Germinal center (tissue), 1 donor: ENCODE measurements around the gene FBXL4.

Experiments used
- DNase-seq: peaks from one replicate; pipeline ENCODE4 v3.0.0; 2012; ENCODE audit warnings: mixed read lengths, low spot score

FBXL4 gene

GRCh38 chr6:98947411-98948292, at the start of gene FBXL4:
TSS of gene FBXL4 (minus strand) at chr6:98947946. CDS start at chr6:98926988, 20,958 bp downstream.
- peak; percentile 88 for DNase-seq

GRCh38 chr6:98995116-98995515, 47.4 kb upstream of the FBXL4 start:
- no peak for DNase-seq

- DNase-seq, result no peak
These were observed 44.8 kb upstream of the FBXL4 start for GRCh38 chr6:98992535-98992934.

DNA sequence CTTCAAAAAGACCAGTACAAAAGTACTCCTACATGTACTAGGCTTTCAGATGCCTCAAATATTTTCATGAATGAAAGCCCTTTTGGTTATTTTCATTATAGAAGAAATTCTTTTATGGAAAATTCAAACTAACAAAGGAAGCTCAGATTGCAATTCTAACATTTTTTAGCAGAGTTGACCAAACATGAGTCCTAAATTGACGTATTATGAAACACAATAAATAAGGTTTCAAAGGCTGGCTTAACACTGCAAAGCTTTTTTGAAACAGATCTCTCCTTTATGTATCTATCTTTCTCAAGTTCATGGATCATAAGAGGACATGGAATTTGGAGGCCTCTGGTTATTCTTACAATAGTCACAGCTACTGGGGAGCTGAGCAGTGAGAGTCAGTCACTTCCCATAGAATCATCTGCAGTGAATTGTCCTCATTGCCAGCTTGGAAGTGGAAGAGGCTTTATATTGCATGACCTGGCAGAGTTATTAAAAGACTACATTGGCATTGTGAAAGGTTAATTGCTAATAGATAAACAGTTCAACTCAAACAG, 38.4 kb upstream of the FBXL4 start:
- no peak for DNase-seq

GRCh38 chr6:98985391-98985790, 37.6 kb upstream of the FBXL4 start:
- no peak for DNase-seq

GRCh38 chr6:98984121-98984520, 36.4 kb upstream of the FBXL4 start:
- DNase-seq, result no peak

GRCh38 chr6:98981473-98981872, 33.7 kb upstream of the FBXL4 start:
- no peak for DNase-seq

DNA sequence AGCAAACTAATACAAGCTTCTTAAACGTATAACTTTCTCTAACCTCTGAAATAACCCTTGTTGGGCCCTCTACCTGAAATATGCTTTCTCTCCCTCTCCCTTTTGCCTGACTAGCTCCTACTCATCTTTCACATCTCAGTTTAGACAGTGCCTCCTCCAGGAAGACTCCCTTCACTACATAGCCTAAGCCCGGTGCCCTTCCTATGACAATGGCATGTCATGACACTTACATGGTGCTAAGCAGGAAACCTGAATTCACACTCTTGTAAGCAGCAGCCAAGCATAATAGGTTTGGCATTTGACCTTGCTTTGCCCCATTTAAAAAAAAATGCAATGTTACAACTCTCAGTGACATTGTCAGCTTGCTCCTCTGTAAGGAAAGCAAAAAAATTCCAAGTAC, 33.1 kb upstream of the FBXL4 start:
- no peak for DNase-seq

GRCh38 chr6:98977671-98978292, 30.0 kb upstream of the FBXL4 start:
- DNase-seq, result no peak

DNA sequence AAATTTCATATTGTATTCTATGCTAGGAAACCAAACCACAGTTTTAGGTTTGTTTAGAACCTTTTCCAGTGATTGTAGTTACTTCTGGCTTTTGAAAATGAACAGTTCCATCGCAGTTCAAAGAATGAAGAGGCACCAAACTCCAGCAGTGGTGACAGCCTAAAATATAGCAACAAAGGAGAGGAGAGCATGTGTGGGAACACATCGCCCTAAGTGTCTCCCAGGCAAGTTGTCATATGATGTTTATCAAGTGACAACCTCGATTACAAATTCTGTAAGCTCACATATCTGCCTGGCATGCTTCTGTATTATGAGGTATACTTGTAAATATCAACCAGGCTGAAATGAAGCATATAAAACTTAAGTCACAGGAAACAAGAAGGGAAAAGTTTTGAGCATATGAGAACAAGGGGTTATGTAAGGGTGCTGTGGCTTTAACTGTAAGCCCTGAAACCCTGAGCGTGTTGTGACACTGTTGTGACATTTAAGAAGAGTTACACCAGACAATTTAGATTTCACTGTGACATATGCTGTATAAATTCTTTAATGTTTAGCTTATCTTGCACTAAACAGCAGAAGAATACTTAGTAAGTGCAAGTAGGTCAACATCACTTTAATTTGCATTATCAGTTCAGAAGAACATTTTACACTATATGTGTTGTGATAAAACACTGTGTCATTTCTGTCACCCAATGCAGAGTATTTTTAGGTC, 29.1 kb upstream of the FBXL4 start:
- DNase-seq, result no peak

DNA sequence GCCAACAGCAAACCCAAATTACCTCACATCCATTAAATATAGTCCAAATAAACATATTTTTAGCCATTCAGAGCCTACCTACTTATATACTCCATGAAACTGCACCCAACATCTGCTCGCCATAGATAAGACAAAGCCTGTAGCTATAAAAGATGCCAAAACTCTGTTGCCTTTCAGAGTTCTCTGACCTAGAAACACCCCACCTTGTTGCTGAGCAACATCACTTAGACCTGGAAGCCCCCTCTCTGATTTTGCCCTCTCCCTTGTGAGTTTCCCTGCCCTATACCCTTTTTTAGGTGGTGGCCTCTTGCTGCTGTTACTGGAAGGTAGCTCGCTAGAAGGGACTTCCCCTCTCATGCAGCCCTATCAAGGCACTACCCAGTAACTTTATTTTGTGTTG, 27.7 kb upstream of the FBXL4 start:
- no peak for DNase-seq

- no peak for DNase-seq
These were observed 26.6 kb upstream of the FBXL4 start for GRCh38 chr6:98974309-98974708.

DNA sequence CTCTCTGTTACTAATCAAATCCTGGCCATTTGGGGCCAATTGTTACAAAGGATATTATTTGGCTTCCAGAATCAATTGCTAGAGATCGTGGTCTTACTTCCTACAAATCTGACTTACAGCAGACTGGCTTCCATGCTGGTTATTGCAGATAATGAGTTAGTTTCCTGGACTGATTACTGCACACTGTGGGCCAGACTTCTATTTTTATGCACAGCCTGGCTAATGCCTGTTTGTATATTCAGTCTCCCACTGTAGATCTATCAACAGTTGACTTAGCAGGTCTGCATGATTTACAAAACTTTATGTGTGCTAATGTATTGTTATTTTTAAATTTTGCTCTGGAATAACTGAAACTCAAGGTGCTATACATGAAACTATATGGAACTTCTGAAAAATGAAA, 25.8 kb upstream of the FBXL4 start:
- no peak for DNase-seq

- no peak for DNase-seq
These were observed 23.6 kb upstream of the FBXL4 start for GRCh38 chr6:98971303-98971702.

- DNase-seq, result no peak
These were observed 22.7 kb upstream of the FBXL4 start for GRCh38 chr6:98970469-98970868.

DNA sequence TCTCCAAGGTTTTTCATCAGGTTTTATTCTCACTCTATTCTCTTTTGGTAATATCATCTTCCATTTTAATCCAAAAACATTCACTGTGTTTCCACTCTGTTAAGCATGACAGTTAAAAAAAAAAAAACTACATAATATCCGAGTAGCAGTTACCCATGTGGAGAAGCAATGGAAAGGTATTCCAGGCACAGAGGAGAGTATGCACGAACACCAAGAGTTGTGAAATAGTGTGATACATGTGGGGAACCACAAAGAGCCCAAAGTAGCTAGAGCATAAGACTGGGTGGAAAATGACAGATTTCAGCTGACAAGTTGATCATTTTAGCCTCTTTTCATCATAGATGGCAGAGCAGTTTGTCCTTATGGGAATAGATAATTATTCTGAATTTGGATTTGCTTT, 19.9 kb upstream of the FBXL4 start:
- DNase-seq, result no peak

- no peak for DNase-seq
These were observed 11.9 kb upstream of the FBXL4 start for GRCh38 chr6:98959631-98960030.

DNA sequence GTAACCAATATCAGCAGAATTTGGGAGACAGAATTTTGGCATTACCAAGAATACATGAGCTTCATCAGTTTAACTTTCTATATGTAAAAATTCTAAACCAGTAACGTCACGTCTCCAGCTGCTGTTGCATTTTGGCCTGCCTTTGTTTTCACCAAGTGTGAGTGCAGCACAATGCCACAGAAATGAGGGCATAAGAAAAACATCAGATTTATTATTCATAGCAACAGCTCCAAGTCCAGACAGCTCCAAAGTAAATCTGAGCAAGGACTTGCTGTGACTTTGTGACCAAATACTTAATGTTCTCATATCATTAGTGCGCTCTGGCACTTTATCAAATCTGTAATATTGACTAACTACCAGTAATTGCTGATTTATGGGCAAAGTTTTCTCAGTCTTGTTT, 11.0 kb upstream of the FBXL4 start:
- no peak for DNase-seq

- no peak for DNase-seq
These were observed 9.7 kb upstream of the FBXL4 start for GRCh38 chr6:98957450-98957849.

DNA sequence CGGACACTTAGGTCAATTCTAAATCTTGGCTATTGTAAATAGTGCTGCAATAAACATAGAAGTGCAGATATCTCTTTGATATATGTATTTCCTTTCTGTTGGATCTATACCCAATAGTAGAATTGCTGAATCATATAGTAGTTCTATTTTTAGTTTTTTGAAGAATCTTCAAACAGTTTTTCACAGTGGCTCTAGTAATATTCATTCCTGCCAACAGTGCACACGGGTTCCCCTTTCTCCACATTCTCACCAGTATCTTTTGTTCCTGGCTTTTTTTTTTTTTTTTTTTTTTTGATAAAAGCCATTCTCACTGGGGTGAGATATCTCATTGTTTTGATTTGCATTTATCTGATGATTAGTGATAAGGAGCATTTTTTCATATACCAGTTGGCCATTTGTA, 1.8 kb upstream of the FBXL4 start:
- no peak for DNase-seq

DNA sequence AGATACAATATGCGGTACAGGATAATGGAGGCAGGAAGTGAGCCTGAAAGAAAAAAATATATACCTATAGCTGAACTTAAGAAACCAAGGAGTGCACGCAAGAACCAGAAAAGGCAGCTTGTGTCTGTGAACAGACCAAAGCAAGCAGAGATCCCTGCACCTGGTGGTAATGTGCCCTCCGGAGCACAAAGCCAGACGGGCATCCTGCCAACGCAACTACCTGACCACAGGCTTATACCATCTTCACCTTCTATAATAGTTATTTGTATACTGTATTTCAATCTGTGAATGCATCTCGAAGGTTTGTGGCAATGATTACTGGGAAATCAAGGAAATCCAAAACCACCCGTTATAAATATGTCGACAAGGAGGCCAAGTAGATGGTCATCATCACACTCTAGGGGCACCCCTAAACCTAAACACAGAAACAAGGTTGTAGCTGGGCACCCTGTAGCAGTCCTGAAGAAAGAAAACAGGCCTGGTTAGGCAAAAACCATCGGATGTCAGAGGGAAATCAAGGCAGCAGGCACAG, 801 bp downstream of the FBXL4 start:
- DNase-seq, result peak; percentile 22

- no peak for DNase-seq
These were observed 1.4 kb downstream of the FBXL4 start for GRCh38 chr6:98946266-98946878.
